BLaER1 (cell line): Measurements from ENCODE around the gene GLRA1.
"Not testable (repeated sequence)": the region's sequence is repeated elsewhere in the genome, so short reads cannot be mapped to it uniquely, and the experiment has no call there.

ENCODE experiments used
- H3K27ac ChIP-seq: shearing (Covaris generic); formaldehyde crosslinking; 2 replicates; pipeline ENCODE4 v1.8.1; 2022
- H3K27me3 ChIP-seq: shearing (Covaris generic); formaldehyde crosslinking; 2 replicates; pipeline ENCODE4 v1.8.1; 2022
- H3K36me3 ChIP-seq: shearing (Covaris generic); formaldehyde crosslinking; 2 replicates; pipeline ENCODE4 v1.8.1; 2022
- H3K4me1 ChIP-seq: shearing (Covaris generic); formaldehyde crosslinking; 2 replicates; pipeline ENCODE4 v1.8.1; 2022
- H3K4me2 ChIP-seq: shearing (Covaris generic); formaldehyde crosslinking; 2 replicates; pipeline ENCODE4 v1.8.1; 2022
- H3K4me3 ChIP-seq: shearing (Covaris generic); formaldehyde crosslinking; 2 replicates; pipeline ENCODE4 v1.8.1; 2022
- H3K9ac ChIP-seq: shearing (Covaris generic); formaldehyde crosslinking; 2 replicates; pipeline ENCODE4 v1.8.1; 2022
- H3K9me3 ChIP-seq: shearing (Covaris generic); formaldehyde crosslinking; 2 replicates; pipeline ENCODE4 v1.8.1; 2022
- H4K20me1 ChIP-seq: shearing (Covaris generic); formaldehyde crosslinking; 2 replicates; pipeline ENCODE4 v1.8.1; 2022
- Cebpa-rat ChIP-seq: shearing (Covaris generic); IDR thresholded peaks from 2 replicates; pipeline ENCODE4 v1.8.1; 2022

The GLRA1 gene

GRCh38 chr5:151784141-151784540 is 140.5 kb downstream of the GLRA1 start:
- no peak overlapping the region for H3K27ac ChIP-seq
- no peak overlapping the region for H3K9ac ChIP-seq
- no peaks in the 10 kb centered on the region for H3K27me3 ChIP-seq
- TF ChIP-seq Cebpa-rat: no peak
- H3K4me3 ChIP-seq: no peak overlapping the region
- peak overlapping the region; percentile 41 for H3K4me2 ChIP-seq
- H4K20me1 ChIP-seq: peaks cover 100% of the 10 kb centered on the region
- no peaks in the 10 kb centered on the region for H3K9me3 ChIP-seq
- H3K36me3 ChIP-seq: peaks cover 54% of the 10 kb centered on the region
- H3K4me1 ChIP-seq: peaks cover 59% of the 10 kb centered on the region

GRCh38 chr5:151783664-151784063 is 141.0 kb downstream of the GLRA1 start:
- Histone ChIP-seq H3K4me2 (peak overlapping the region; percentile 41), H3K4me1 (peaks cover 64% of the 10 kb centered on the region), H3K36me3 (peaks cover 54% of the 10 kb centered on the region), H4K20me1 (peaks cover 100% of the 10 kb centered on the region)
- not testable (repeated sequence) for H3K4me3 ChIP-seq, H3K9me3 ChIP-seq, H3K27ac ChIP-seq, H3K9ac ChIP-seq, H3K27me3 ChIP-seq

- Histone ChIP-seq H3K4me2 (no peak overlapping the region), H3K4me3 (no peak overlapping the region), H3K9me3 (no peaks in the 10 kb centered on the region), H3K36me3 (peaks cover 54% of the 10 kb centered on the region), H3K9ac (no peak overlapping the region), H3K4me1 (peaks cover 76% of the 10 kb centered on the region), H3K27ac (no peak overlapping the region), H3K27me3 (no peaks in the 10 kb centered on the region), H4K20me1 (peaks cover 100% of the 10 kb centered on the region)
- no peak for TF ChIP-seq Cebpa-rat
Observed at GRCh38 chr5:151781201-151781600, 143.4 kb downstream of the GLRA1 start.

GRCh38 chr5:151780348-151780747 is 144.3 kb downstream of the GLRA1 start:
- Histone ChIP-seq H3K27me3 (no peaks in the 10 kb centered on the region), H3K4me3 (no peak overlapping the region), H3K27ac (no peak overlapping the region), H4K20me1 (peaks cover 100% of the 10 kb centered on the region), H3K9me3 (no peaks in the 10 kb centered on the region), H3K4me2 (peak overlapping the region; percentile 11; the same call in 1 of the 2 replicates), H3K4me1 (peaks cover 85% of the 10 kb centered on the region), H3K9ac (no peak overlapping the region), H3K36me3 (peaks cover 52% of the 10 kb centered on the region)
- no peak for TF ChIP-seq Cebpa-rat

GRCh38 chr5:151779531-151780125 is 145.0 kb downstream of the GLRA1 start:
- Histone ChIP-seq H3K4me3 (no peak overlapping the region), H3K27ac (no peak overlapping the region), H3K9ac (no peak overlapping the region), H4K20me1 (peaks cover 100% of the 10 kb centered on the region), H3K27me3 (no peaks in the 10 kb centered on the region), H3K36me3 (peaks cover 49% of the 10 kb centered on the region), H3K4me1 (peaks cover 87% of the 10 kb centered on the region), H3K4me2 (peak overlapping the region; percentile 25; the same call in 1 of the 2 replicates), H3K9me3 (no peaks in the 10 kb centered on the region)
- TF ChIP-seq Cebpa-rat: no peak

- Histone ChIP-seq H3K27ac (no peak overlapping the region), H4K20me1 (peaks cover 81% of the 10 kb centered on the region), H3K36me3 (peaks cover 39% of the 10 kb centered on the region), H3K9me3 (no peaks in the 10 kb centered on the region), H3K4me2 (peak overlapping the region; percentile 80), H3K4me1 (peaks cover 59% of the 10 kb centered on the region), H3K9ac (no peak overlapping the region; the same call in 1 of the 2 replicates), H3K4me3 (peak overlapping the region; percentile 93), H3K27me3 (no peaks in the 10 kb centered on the region)
- TF ChIP-seq Cebpa-rat: no peak
Observed at GRCh38 chr5:151775025-151775606, 149.5 kb downstream of the GLRA1 start.

GRCh38 chr5:151773951-151774350 is 150.7 kb downstream of the GLRA1 start:
- Histone ChIP-seq H4K20me1 (peaks cover 70% of the 10 kb centered on the region), H3K27me3 (no peaks in the 10 kb centered on the region), H3K4me2 (peak overlapping the region; percentile 80), H3K36me3 (peaks cover 30% of the 10 kb centered on the region), H3K9me3 (no peaks in the 10 kb centered on the region), H3K4me1 (peaks cover 58% of the 10 kb centered on the region), H3K9ac (peak overlapping the region; percentile 98), H3K27ac (no peak overlapping the region), H3K4me3 (peak overlapping the region; percentile 93)
- TF ChIP-seq Cebpa-rat: no peak

- H3K4me3 ChIP-seq: peak overlapping the region; percentile 93
- peaks cover 51% of the 10 kb centered on the region for H3K4me1 ChIP-seq
- H3K36me3 ChIP-seq: peaks cover 21% of the 10 kb centered on the region
- peak overlapping the region; percentile 98 for H3K9ac ChIP-seq
- H4K20me1 ChIP-seq: peaks cover 60% of the 10 kb centered on the region
- no peaks in the 10 kb centered on the region for H3K9me3 ChIP-seq
- H3K27ac ChIP-seq: peak overlapping the region; percentile 95
- peak overlapping the region; percentile 80 for H3K4me2 ChIP-seq
- TF ChIP-seq Cebpa-rat: no peak
- H3K27me3 ChIP-seq: no peaks in the 10 kb centered on the region
Observed at GRCh38 chr5:151772846-151773561, 151.6 kb downstream of the GLRA1 start.
